Measurements from ENCODE around the gene CNTFR.
"Not testable (repeated sequence)": the region's sequence is repeated elsewhere in the genome, so short reads cannot be mapped to it uniquely, and the experiment has no call there.

Gene CNTFR

GRCh38 chr9:34554211-34555001 lies 35.1 kb downstream of the CNTFR start:
- no peak for DNase-seq (ENCODE audit: low read depth in 2 of 2)

GRCh38 chr9:34553511-34554021 lies 36.0 kb downstream of the CNTFR start:
- DNase-seq (ENCODE audit: low read depth in 2 of 2) = no peak

- DNase-seq (ENCODE audit: low read depth in 2 of 2) = no peak
These were observed 36.5 kb downstream of the CNTFR start for GRCh38 chr9:34552986-34553385.

DNA sequence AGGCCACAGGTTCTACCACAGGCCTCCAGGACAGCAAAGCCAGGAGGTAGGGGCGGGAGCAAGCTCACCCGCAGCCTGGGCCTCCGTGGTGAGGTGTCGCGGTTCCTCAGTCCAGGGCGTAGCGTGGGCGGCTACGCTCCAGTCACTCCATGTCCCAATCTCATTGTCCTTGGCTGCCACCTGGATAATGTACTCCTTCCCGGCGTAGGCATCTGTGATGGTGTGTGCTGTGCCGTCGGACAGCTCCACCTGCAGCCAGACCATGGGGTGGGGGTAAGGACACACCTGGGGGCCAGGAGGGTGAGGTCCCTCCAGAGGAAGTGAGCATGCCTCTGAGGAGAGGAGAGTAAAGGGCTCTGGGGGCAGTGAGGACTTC lies 36.9 kb downstream of the CNTFR start:
- DNase-seq (ENCODE audit: low read depth in 2 of 2) = no peak

GRCh38 chr9:34551751-34552605 lies 37.5 kb downstream of the CNTFR start:
- no peak for DNase-seq (ENCODE audit: low read depth in 2 of 2)

- no peak for DNase-seq (ENCODE audit: low read depth in 2 of 2)
These were observed 38.7 kb downstream of the CNTFR start for GRCh38 chr9:34550681-34551270.

DNA sequence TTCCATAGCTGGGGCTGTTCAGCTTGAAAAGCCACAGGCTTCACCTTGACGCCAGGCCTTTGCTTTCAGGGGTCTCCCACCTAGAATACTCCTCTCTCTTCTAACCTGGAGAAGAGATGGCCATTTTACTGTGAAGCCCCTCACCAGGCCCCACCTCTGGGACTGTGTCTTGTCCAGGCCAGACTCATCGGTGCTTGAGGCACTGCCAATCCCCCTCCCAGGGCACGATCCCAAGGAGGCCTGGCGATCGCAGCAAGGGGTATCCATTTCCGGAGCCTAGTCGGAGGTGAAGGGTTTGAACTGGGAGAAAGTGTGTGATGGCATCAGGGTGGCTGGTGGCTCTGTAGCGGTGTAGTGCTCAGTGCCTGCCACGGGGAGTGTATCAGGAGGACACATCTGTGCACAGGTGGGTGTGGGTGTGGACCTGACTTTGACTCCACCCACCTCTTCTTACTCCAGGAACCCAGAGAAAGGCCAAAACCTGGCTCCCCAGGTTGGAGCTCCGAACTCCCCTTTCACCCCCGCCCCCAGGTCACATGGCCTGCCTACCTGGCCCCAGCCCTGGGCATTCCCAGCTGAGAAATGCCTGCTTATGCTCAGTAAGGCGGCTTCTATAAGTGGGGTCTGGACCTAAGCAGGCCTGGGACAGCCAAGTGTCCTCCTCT lies 39.4 kb downstream of the CNTFR start:
- no peak for DNase-seq (ENCODE audit: low read depth in 2 of 2)

GRCh38 chr9:34549407-34549732 lies 40.2 kb downstream of the CNTFR start:
- no peak for DNase-seq (ENCODE audit: low read depth in 2 of 2)

- no peak for DNase-seq (ENCODE audit: low read depth in 2 of 2)
These were observed 41.4 kb downstream of the CNTFR start for GRCh38 chr9:34547960-34548611.

DNA sequence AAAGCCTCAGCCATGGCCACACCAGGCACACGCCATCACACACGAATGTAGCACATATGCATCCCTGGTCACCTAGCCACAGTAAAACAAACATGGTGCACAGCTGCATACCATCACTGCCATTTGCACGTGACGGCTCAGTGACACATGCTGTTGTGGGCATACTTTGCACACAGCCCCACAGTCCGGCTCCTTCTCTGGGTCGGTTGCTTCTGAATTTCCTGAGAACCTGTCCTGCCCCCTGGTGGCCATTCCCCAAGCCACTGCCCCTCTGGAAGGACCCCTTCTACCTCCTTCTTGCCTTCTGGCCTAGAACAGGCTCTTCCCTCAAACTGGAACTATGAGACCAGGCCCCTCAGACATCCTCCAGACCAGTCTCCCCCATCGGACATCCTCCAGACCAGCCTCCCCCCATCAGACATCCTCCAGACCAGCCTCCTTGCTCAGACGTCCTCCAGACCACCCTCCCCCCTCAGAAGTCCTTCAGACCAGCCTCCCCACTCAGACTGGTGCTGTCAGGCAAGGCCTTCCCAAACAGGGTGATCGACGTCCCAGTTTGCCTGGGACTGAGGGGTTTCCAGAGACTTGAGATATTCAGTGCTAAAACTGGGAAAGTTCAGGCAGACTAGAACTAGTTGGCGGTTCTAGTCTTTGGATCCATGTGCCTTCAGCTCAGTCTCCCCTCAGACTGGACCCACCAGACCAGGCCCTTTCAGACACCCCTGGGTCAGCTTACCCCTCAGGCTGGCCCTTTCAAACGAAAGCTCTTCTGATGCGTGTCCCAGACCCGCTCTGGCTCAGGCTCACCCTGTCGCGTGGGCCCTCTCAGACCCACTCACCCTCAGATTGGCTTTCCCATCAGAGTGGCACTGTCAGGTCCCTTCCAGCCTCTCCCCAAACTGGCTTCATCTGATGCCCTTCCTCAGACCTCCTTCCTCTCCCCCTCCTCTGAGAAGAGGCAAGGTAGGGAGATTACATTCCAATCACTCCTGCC lies 42.4 kb downstream of the CNTFR start:
- DNase-seq (ENCODE audit: low read depth in 2 of 2) = peak in 1 of 2 donors; percentile 24

DNA sequence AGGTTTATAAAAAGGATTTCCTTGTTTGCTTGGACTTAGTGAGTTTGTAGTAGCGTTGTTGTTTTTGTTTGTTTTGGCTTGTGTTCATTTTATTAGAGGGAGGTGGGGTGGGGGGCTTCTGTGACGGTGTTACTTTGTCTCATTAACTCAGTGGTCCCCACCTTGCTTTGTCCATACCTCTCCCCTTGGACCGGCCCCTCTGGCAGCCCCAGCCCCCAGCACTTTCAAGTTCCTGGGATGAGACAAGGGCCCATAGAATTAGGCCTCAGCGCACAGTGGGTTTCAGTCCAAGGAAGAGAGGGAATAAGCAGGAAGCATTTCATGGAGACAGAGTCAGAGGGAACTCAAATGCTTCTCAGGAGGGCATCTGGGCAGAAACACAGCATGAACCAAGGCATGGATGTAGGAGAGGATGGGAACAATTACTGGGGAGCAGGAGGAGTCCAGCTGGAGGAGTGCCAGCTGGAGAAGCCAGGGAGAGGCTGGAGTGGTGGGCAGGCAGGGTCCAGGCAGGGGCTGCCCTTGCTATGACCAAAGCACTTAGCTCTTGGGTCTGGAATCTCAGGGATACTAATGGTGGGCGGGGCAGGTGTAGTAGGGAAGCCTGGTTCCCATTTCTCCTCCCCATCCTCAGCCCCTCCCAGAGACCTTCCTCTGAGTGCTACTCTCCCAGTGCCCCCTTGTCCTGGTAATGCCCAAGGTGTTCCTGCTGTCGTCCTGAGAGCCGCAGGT lies 43.3 kb downstream of the CNTFR start:
- no peak for DNase-seq (ENCODE audit: low read depth in 2 of 2)

DNA sequence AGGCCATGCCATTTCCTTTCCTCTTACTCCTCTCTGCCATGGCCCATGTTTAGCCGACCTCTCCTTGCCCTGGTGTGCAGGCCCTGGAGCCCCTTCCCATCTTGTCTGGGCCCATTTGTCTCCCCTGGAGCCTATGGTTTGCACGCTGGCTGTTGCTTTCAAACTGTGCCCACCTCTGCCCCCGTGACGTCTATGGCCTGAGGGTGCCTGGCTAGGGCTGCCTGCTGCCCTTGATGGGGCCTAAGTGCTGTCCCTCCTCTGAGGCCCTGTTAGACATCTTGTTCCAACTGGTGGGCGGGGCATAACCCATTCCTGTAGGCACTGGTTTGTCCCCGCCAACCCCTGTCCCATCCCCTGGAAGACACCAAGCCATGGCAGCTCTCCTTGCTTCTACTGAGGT lies 44.0 kb downstream of the CNTFR start:
- DNase-seq (ENCODE audit: low read depth in 2 of 2) = no peak

DNA sequence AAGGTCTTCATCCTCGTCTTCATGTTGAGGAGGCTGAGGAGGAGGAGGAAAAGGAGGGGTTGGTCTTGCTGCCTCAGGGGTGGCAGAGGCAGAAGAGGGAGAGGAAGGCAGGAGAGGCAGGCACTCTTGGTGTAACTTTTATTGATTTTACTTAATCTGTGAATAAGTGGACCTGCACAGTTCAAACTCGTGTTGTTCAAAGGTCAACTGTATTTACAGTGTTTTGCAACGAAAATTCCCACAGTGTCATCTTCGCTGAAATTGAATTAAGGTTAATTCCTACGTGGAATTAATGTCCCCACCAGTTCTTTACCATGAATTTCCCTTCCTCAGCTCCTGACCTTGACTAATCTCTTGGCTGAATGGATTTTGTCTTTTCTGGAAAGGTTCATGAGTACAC lies 45.5 kb downstream of the CNTFR start:
- DNase-seq (ENCODE audit: low read depth in 2 of 2) = no peak

DNA sequence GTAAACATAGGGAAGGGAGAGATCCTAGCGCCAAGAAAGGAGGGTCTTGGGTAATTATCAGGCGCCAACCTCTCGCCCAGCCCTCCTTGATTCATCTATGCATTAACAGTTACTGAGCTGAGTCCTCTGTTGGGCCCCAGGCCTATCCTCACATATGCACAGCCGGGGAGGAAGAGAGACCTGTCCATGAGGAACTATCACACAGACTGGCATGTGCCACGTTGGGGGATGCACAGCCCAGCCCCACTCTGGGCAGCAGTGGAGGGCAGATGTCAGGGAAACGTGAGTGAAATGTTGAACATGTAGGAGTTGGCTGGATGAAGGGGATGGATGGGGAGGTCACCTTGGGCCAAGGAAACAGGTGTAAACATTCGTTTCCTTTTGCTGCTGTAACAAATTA lies 48.0 kb downstream of the CNTFR start:
- DNase-seq (ENCODE audit: low read depth in 2 of 2) = no peak

DNA sequence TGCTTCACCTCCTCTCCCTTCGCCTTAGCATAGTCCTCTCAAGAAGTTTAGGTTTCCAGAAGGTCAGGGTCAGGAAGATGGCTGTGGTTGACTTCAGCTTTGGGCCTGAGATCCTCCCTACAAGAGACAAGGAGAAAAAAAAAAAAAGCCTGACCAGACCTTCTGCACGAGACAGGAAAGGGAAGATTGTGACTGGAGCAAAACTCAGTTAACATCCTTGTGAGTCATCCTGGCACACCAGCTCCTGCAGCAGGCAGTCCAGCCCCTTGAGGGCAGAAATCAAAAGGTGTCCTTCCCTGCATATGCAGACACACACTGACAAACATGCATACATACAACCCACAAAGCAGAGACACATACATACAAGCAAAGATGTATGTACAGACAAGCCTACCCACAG lies 48.7 kb downstream of the CNTFR start:
- DNase-seq (ENCODE audit: low read depth in 2 of 2) = no peak

DNA sequence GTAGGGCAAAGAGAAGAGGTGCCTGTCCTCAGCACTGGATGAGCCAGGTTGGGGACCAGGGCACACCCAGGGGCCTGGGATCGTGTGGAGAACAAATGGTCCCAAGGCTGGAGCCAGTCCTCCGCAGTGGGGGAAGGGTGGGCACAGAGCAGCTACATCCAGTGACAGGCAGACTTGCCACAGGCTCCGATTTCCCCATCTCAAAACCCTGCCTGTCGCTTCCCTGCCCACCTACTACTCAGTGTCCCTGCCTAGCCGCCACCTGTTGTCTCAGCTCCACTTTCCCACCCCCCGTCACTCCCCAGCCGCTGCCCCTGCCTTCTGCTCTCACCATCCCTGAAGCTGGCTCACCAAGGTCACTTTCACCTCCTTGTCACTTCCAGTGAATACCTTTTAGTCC lies 52.8 kb downstream of the CNTFR start:
- DNase-seq (ENCODE audit: low read depth in 2 of 2) = no peak

DNA sequence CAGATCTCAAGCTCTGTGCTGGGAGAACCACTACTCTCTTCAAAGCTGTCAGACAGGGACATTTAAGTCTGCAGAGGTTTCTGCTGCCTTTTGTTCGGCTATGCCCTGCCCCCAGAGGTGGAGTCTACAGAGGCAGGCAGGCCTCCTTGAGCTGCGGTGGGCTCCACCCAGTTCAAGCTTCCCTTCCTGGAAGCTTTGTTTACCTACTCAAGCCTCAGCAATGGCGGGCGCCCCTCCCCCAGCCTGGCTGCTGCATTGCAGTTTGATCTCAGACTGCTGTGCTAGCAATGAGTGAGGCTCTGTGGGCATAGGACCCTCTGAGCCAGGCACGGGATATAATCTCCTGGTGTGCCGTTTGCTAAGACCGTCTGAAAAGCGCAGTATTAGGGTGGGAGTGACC lies 57.5 kb downstream of the CNTFR start:
- DNase-seq (ENCODE audit: low read depth in 2 of 2) = not testable (repeated sequence)

DNA sequence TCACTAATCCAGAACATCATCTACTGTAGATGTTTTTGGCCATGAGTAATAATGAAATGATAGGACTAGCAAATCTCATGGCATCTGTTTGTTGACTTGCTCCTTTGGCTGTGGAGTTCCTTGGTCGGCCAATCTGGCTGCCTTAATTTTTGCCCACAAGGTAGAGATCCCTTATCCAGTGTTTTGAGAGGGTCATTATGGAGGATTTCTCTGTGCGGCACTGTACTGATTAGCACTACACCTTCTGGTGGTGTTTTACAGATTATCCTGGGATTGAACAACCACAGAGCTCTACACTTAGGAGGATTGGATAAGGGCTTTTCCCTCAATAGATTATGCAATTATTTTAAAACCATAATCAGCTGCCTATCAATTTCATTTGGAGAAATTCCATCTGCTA lies 63.5 kb downstream of the CNTFR start:
- DNase-seq (ENCODE audit: low read depth in 2 of 2) = no peak

GRCh38 chr9:34524349-34524748 lies 65.2 kb downstream of the CNTFR start:
- no peak for DNase-seq (ENCODE audit: low read depth in 2 of 2)

Data from stimulated activated CD8-positive, alpha-beta memory T cell treated with anti-CD3 and anti-CD28 coated beads, Interleukin-7, amount 100 ng/mL, for 4 hours (primary cell).